Loucy (cell line): ENCODE results near the gene PROSER3.
"Not testable (repeated sequence)": the region's sequence is repeated elsewhere in the genome, so short reads cannot be mapped to it uniquely, and the experiment has no call there.

Experiments used
- H2AFZ ChIP-seq: fragments of 200-600 bp; sonication (generic); 2 replicates; pipeline ENCODE4 v1.6.0; 2016; ENCODE audit warnings: antibody characterized with exemption, mild to moderate bottlenecking, low read length, moderate library complexity
- H3F3A ChIP-seq: fragments of 200-600 bp; 2 replicates; pipeline ENCODE4 v1.6.0; 2016; ENCODE audit warnings: antibody characterized with exemption, low read depth, mild to moderate bottlenecking
- H3K27me3 ChIP-seq: fragments of 200-600 bp; sonication (generic); 2 replicates; pipeline ENCODE4 v1.6.1; 2014; ENCODE audit warnings: low read length, mild to moderate bottlenecking; ENCODE audit not compliant: insufficient read depth, poor library complexity, severe bottlenecking
- H3K36me3 ChIP-seq: fragments of 200-600 bp; sonication (generic); 2 replicates; pipeline ENCODE4 v1.6.1; 2016; ENCODE audit warnings: low read length; ENCODE audit not compliant: insufficient read depth
- H3K4me1 ChIP-seq: fragments of 200-600 bp; sonication (generic); 2 replicates; pipeline ENCODE4 v1.5.1; 2014; ENCODE audit warnings: low read length, mild to moderate bottlenecking; ENCODE audit not compliant: insufficient read depth, poor library complexity, severe bottlenecking
- H3K4me2 ChIP-seq: fragments of 200-600 bp; sonication (generic); 2 replicates; pipeline ENCODE4 v1.6.0; 2014; ENCODE audit warnings: antibody characterized with exemption, low read length, low read depth, mild to moderate bottlenecking; ENCODE audit not compliant: poor library complexity, severe bottlenecking
- H3K4me3 ChIP-seq: fragments of 200-600 bp; sonication (generic); 2 replicates; pipeline ENCODE4 v1.5.1; 2014; ENCODE audit warnings: low read length, mild to moderate bottlenecking, mixed read lengths; ENCODE audit not compliant: poor library complexity, severe bottlenecking
- H3K79me2 ChIP-seq: fragments of 200-600 bp; sonication (generic); 2 replicates; pipeline ENCODE4 v1.6.1; 2014; ENCODE audit warnings: low read length; ENCODE audit not compliant: insufficient read depth
- H3K9ac ChIP-seq: fragments of 200-600 bp; sonication (generic); 2 replicates; pipeline ENCODE4 v1.6.0; 2014; ENCODE audit warnings: mild to moderate bottlenecking, low read depth, low read length, moderate library complexity; ENCODE audit not compliant: poor library complexity, severe bottlenecking
- H3K9me2 ChIP-seq: fragments of 200-600 bp; sonication (generic); replicated peaks from 2 replicates; pipeline ENCODE4 v1.6.1; 2016; ENCODE audit warnings: low read depth, low read length, mixed read lengths
- H3K9me3 ChIP-seq: fragments of 200-600 bp; sonication (generic); 2 replicates; pipeline ENCODE4 v1.6.1; 2014; ENCODE audit warnings: mild to moderate bottlenecking, antibody characterized with exemption, low read length, low read depth; ENCODE audit not compliant: insufficient read depth
- H4K20me1 ChIP-seq: fragments of 200-600 bp; sonication (generic); 2 replicates; pipeline ENCODE4 v1.6.0; 2014; ENCODE audit warnings: antibody characterized with exemption, low read length, mild to moderate bottlenecking; ENCODE audit not compliant: insufficient read depth, poor library complexity, severe bottlenecking
- EZH2phosphoT487 ChIP-seq: fragments of 200-600 bp; IDR thresholded peaks from 2 replicates; pipeline ENCODE4 v1.6.1; 2018; ENCODE audit warnings: antibody characterized with exemption, mild to moderate bottlenecking, moderate library complexity, borderline replicate concordance
- TF ChIP-seq, protein P1 (sequence below): fragments of 200-600 bp; sonication (generic); conservative IDR thresholded peaks from 2 replicates; pipeline ENCODE4 v1.5.1; 2014; ENCODE audit warnings: mild to moderate bottlenecking, antibody characterized with exemption, low read length

The PROSER3 gene

DNA sequence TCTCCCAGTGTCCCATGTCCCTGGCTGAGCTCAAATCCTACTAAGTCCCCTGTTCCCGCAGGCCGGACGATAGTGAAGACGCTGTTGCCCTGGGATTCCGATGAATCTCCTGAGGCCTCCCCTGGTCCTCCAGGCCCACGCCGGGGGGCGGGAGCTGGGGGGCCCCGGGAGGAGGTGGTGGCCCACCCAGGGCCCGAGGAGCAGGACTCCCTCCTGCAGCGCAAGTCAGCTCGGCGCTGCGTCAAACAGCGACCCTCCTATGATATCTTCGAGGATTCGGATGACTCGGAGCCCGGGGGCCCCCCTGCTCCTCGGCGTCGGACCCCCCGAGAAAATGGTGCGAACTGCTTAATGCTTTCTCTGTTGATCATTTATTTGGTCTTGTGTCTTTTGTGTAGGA lies 34.3 kb upstream of the PROSER3 start:
- Histone ChIP-seq H3K79me2 (peaks cover 36% of the 10 kb centered on the region), H3K4me2 (no peak overlapping the region), H3K36me3 (peaks cover 66% of the 10 kb centered on the region; the same call in 1 of the 2 replicates), H3K4me3 (no peak overlapping the region), H4K20me1 (peaks cover 22% of the 10 kb centered on the region), H2AFZ (no peak overlapping the region), H3K9me3 (no peaks in the 10 kb centered on the region), H3K4me1 (peaks cover 11% of the 10 kb centered on the region), H3K9ac (no peak overlapping the region), H3K27me3 (no peaks in the 10 kb centered on the region), H3F3A (no peaks in the 10 kb centered on the region), H3K9me2 (no peaks in the 10 kb centered on the region)
- TF ChIP-seq EZH2phosphoT487, result no peak
- TF ChIP-seq, protein P1, sequence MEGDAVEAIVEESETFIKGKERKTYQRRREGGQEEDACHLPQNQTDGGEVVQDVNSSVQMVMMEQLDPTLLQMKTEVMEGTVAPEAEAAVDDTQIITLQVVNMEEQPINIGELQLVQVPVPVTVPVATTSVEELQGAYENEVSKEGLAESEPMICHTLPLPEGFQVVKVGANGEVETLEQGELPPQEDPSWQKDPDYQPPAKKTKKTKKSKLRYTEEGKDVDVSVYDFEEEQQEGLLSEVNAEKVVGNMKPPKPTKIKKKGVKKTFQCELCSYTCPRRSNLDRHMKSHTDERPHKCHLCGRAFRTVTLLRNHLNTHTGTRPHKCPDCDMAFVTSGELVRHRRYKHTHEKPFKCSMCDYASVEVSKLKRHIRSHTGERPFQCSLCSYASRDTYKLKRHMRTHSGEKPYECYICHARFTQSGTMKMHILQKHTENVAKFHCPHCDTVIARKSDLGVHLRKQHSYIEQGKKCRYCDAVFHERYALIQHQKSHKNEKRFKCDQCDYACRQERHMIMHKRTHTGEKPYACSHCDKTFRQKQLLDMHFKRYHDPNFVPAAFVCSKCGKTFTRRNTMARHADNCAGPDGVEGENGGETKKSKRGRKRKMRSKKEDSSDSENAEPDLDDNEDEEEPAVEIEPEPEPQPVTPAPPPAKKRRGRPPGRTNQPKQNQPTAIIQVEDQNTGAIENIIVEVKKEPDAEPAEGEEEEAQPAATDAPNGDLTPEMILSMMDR, result no peak

DNA sequence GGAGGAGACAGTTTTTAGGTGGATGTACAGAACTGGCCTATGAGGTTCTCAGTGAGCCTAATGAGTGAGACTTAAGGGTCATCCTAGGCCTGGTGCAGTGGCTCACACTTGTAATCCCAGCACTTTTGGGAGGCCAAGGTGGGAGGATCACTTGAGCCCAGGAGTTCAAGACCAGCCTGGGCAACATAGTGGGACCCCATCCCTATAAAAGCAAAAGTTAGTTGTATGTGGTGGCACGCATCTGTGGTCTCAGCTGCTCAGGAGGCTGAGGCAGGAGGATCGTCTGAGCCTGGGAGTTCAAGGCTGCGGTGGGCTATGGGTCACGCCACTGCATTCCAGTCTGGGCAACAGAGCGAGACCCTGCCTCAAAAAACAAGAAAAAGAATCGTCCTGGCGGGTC lies 33.8 kb upstream of the PROSER3 start:
- H3K9ac ChIP-seq, H3K4me3 ChIP-seq, H2AFZ ChIP-seq, H3F3A ChIP-seq, H3K9me2 ChIP-seq, H3K4me1 ChIP-seq, H3K9me3 ChIP-seq, H3K27me3 ChIP-seq, H3K4me2 ChIP-seq: not testable (repeated sequence)
- peaks cover 17% of the 10 kb centered on the region for H4K20me1 ChIP-seq
- H3K36me3 ChIP-seq, result peaks cover 71% of the 10 kb centered on the region; the same call in 1 of the 2 replicates
- H3K79me2 ChIP-seq, result peaks cover 32% of the 10 kb centered on the region

DNA sequence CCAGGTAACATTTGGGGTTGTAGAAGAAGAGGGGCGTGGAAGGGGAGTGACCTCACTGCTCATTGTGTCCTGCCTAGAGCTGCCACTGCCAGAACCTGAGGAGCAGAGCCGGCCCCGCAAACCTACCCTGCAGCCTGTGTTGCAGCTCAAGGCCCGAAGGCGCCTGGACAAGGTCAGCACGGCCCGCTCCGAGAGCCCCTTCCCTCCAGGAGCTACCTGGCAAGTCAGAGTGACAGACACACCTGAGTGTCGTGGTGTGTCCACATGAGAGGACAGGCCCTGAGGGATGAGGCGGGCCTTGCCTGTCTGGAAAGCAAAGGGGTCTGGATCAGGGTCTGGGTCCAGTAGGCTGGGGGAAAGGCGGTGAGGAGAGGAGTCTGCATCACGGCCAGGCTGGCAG lies 33.4 kb upstream of the PROSER3 start:
- H2AFZ ChIP-seq, result no peak overlapping the region
- no peak overlapping the region for H3K9ac ChIP-seq
- no peaks in the 10 kb centered on the region for H3K9me2 ChIP-seq
- peaks cover 27% of the 10 kb centered on the region for H3K79me2 ChIP-seq
- H3K4me1 ChIP-seq, result peaks cover 3% of the 10 kb centered on the region
- H3K27me3 ChIP-seq, result no peaks in the 10 kb centered on the region
- H3F3A ChIP-seq, result no peaks in the 10 kb centered on the region
- H4K20me1 ChIP-seq, result peaks cover 13% of the 10 kb centered on the region
- H3K36me3 ChIP-seq, result peaks cover 75% of the 10 kb centered on the region; the same call in 1 of the 2 replicates
- no peak for TF ChIP-seq EZH2phosphoT487
- TF ChIP-seq, protein P1, result no peak
- H3K4me3 ChIP-seq, result no peak overlapping the region
- no peaks in the 10 kb centered on the region for H3K9me3 ChIP-seq
- H3K4me2 ChIP-seq, result no peak overlapping the region

DNA sequence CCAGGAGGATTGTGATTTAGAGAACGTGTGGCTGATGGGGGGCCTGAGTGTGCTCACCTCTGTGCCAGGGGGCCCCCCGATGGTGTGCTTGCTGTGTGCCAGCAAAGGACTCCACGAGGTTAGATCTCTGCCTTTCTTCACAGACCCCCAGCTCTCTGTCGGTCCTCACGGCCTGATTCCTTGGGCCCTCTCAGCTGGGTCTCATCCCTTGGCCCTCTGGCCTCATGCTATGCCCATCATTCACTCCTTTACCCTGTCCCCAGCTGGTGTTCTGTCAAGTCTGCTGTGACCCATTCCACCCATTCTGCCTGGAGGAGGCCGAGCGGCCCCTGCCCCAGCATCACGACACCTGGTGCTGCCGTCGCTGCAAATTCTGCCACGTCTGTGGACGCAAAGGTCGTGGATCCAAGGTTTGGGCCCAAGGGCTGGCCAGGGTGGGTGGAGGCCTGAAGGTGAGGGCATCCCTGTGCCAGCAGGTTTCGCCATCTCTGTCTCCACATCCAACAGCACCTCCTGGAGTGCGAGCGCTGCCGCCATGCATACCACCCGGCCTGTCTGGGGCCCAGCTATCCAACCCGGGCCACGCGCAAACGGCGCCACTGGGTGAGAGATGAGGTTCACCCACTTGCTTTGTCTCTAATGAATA lies 32.6 kb upstream of the PROSER3 start:
- Histone ChIP-seq H4K20me1 (peaks cover 6% of the 10 kb centered on the region), H3K27me3 (no peaks in the 10 kb centered on the region), H3K36me3 (peaks cover 83% of the 10 kb centered on the region; the same call in 1 of the 2 replicates), H3K4me2 (no peak overlapping the region), H3K4me1 (no peaks in the 10 kb centered on the region), H3K9ac (no peak overlapping the region), H3K9me3 (no peaks in the 10 kb centered on the region), H2AFZ (no peak overlapping the region), H3K4me3 (no peak overlapping the region), H3K9me2 (no peaks in the 10 kb centered on the region), H3F3A (no peaks in the 10 kb centered on the region), H3K79me2 (peaks cover 19% of the 10 kb centered on the region)
- TF ChIP-seq, protein P1, result no peak
- no peak for TF ChIP-seq EZH2phosphoT487
